ENCODE data around the gene ADM2.

ADM2 gene

DNA sequence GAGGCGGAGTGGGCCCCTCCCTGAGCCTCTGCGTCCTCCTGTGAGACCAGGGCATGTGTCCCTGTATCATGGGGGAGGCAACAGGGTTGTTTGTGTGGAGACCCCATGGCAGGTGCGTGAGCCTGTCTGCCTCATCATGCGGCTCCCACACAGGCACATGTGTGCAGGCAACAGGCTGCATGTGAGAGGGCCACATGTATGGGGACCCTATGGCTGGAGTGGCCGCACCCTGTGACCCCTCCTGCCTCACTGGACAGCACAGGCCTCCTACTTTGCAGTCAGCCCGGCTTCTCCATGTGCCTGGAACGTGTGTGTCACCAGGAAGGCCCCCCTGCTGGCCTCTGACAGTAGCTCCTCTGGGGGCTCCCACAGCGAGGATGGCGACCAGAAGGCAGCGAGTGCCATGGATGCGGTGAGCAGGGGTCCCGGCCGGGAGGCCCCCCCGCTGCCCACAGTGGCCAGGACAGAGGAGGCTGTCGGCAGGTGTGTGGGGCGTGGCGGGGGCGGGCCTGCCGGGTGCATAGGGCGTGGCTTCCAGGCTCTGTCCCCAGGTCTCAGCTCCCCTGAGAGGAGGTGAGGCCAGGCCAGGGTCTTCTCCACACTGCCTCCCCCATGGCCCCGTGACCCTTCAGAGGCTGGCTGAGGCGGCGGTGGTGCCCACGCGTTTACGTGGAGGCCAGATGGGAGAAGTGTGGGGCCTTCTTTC is 40.6 kb upstream of the ADM2 start:
- Histone ChIP-seq H3K4me2 (ENCODE audit: low read length) (no peak overlapping the region), H3K4me3 (ENCODE audit: low read length) (no peak overlapping the region), H3K9me3 (ENCODE audit: insufficient read depth, low read length) (no peaks in the 10 kb centered on the region), H3K9ac (ENCODE audit: low read length) (no peak overlapping the region), H2AFZ (ENCODE audit: low read depth, low read length) (no peak overlapping the region), H3K27me3 (ENCODE audit: low read depth, low read length) (no peaks in the 10 kb centered on the region), H3K79me2 (ENCODE audit: low read length) (no peaks in the 10 kb centered on the region), H3K36me3 (replicated peaks; ENCODE audit: low read depth, low read length) (no peaks in the 10 kb centered on the region), H4K20me1 (ENCODE audit: insufficient read depth, low read length) (no peaks in the 10 kb centered on the region), H3K4me1 (ENCODE audit: low read length) (no peaks in the 10 kb centered on the region), H3K27ac (ENCODE audit: low read length) (no peak overlapping the region)
- TF ChIP-seq, protein P1, sequence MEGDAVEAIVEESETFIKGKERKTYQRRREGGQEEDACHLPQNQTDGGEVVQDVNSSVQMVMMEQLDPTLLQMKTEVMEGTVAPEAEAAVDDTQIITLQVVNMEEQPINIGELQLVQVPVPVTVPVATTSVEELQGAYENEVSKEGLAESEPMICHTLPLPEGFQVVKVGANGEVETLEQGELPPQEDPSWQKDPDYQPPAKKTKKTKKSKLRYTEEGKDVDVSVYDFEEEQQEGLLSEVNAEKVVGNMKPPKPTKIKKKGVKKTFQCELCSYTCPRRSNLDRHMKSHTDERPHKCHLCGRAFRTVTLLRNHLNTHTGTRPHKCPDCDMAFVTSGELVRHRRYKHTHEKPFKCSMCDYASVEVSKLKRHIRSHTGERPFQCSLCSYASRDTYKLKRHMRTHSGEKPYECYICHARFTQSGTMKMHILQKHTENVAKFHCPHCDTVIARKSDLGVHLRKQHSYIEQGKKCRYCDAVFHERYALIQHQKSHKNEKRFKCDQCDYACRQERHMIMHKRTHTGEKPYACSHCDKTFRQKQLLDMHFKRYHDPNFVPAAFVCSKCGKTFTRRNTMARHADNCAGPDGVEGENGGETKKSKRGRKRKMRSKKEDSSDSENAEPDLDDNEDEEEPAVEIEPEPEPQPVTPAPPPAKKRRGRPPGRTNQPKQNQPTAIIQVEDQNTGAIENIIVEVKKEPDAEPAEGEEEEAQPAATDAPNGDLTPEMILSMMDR (IDR thresholded peaks at IDR 0.05; ENCODE audit: low read depth, low read length) = no peak

DNA sequence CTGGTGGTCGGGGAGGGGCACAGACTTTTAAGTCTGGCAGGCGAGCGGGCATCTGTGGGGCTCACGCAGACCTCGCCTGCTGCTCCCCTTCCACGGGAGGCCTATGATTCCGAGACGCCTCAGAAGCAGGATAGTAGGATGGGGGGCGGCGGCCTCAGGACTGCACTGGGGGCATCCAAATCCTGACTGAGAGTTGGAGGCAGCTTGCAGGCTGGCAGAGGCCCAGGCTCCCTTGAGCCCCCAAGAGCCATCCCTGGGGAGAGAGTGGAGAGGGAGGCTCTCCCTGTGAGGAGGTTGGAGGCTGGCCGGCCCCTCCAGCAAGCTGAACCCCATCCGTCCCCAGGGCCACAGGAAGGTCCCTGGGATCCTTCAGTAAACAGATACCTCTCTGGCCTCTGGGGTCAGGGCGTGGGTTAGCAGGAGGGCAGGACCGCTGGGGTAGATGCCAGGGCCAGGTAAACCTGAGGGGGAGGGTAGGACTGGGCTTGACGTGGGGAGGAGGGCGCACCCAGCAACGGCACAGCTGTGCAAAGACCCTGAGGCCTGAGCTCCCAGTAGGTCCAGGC is 39.8 kb upstream of the ADM2 start:
- Histone ChIP-seq H3K36me3 (replicated peaks; ENCODE audit: low read depth, low read length) (no peaks in the 10 kb centered on the region), H3K4me3 (ENCODE audit: low read length) (no peak overlapping the region), H3K27me3 (ENCODE audit: low read depth, low read length) (no peaks in the 10 kb centered on the region), H3K9me3 (ENCODE audit: insufficient read depth, low read length) (no peaks in the 10 kb centered on the region), H3K79me2 (ENCODE audit: low read length) (no peaks in the 10 kb centered on the region), H3K9ac (ENCODE audit: low read length) (no peak overlapping the region), H3K4me2 (ENCODE audit: low read length) (no peak overlapping the region), H2AFZ (ENCODE audit: low read depth, low read length) (no peak overlapping the region), H3K4me1 (ENCODE audit: low read length) (no peaks in the 10 kb centered on the region), H4K20me1 (ENCODE audit: insufficient read depth, low read length) (no peaks in the 10 kb centered on the region), H3K27ac (ENCODE audit: low read length) (no peak overlapping the region)
- TF ChIP-seq EZH2phosphoT487 (IDR thresholded peaks at IDR 0.05; ENCODE audit: low read depth) = no peak
- TF ChIP-seq, protein P1 (IDR thresholded peaks at IDR 0.05; ENCODE audit: low read depth, low read length) = no peak

DNA sequence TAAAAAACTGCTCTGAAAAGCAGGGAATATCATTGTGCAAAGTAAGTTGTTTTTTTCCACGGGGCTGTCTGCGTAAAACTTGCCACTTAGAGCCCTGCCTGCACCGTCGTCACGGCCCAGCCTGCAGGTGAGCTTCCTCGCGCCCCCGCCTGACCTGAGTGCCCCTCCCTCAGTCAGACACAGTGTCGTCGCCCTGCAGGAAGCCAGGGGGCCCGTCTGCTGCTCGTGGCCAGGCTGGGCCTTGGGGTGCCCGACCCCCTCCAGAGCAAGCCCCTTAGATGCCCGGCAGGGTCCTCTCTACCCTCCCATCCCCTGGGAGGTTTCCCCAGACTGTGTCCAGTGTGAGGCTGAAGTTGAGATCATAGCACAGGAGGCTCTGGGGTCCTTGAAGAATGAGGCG is 38.1 kb upstream of the ADM2 start:
- no peak overlapping the region for H2AFZ ChIP-seq (ENCODE audit: low read depth, low read length)
- no peak overlapping the region for H3K4me3 ChIP-seq (ENCODE audit: low read length)
- H3K9ac ChIP-seq (ENCODE audit: low read length) = no peak overlapping the region
- no peaks in the 10 kb centered on the region for H3K27me3 ChIP-seq (ENCODE audit: low read depth, low read length)
- H3K36me3 ChIP-seq (replicated peaks; ENCODE audit: low read depth, low read length) = no peaks in the 10 kb centered on the region
- H3K9me3 ChIP-seq (ENCODE audit: insufficient read depth, low read length) = no peaks in the 10 kb centered on the region
- H3K4me2 ChIP-seq (ENCODE audit: low read length) = no peak overlapping the region
- no peak overlapping the region for H3K27ac ChIP-seq (ENCODE audit: low read length)
- no peaks in the 10 kb centered on the region for H3K79me2 ChIP-seq (ENCODE audit: low read length)
- TF ChIP-seq, protein P1 (IDR thresholded peaks at IDR 0.05; ENCODE audit: low read depth, low read length) = no peak
- H3K4me1 ChIP-seq (ENCODE audit: low read length) = no peaks in the 10 kb centered on the region
- no peaks in the 10 kb centered on the region for H4K20me1 ChIP-seq (ENCODE audit: insufficient read depth, low read length)

DNA sequence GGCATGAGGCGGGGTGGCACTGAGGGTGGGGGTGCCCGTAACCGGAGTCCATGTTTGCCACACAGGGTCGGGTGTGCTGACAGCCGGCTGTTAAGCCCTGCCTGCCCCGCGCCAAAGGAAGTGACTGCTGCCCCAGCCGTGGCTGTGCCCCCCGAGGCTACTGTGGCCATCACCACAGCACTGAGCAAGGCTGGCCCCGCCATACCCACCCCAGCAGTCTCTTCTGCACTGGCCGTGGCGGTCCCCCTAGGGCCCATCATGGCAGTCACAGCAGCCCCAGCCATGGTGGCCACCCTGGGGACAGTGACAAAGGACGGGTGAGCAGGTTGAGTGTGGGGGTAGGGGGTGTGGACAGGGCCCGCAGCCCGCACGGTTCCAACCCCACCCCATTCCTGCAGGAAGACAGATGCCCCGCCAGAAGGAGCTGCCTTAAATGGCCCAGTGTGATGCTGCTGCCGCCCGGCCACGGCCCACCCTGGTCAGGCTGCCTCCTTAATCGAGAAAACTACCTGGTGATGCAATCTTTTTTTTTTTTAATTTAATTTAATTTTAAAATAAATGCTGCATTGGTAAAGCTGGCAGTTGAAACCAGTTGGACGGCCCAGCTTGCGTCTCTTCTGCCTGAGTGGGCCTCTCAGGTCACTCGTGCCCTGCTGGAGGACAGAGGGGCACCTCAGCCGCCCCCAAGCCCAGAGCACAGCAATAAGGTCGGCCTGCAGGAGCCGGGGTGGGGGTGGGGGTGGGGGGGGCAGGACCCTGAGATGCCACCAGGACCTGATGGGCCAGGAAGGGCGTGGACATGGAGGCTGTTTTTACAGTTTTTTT is 37.3 kb upstream of the ADM2 start:
- Histone ChIP-seq H3K9me3 (ENCODE audit: insufficient read depth, low read length) (no peaks in the 10 kb centered on the region), H3K4me3 (ENCODE audit: low read length) (no peak overlapping the region), H3K27ac (ENCODE audit: low read length) (no peak overlapping the region), H3K27me3 (ENCODE audit: low read depth, low read length) (no peaks in the 10 kb centered on the region), H3K79me2 (ENCODE audit: low read length) (no peaks in the 10 kb centered on the region), H2AFZ (ENCODE audit: low read depth, low read length) (no peak overlapping the region), H3K9ac (ENCODE audit: low read length) (no peak overlapping the region), H3K36me3 (replicated peaks; ENCODE audit: low read depth, low read length) (no peaks in the 10 kb centered on the region), H3K4me1 (ENCODE audit: low read length) (no peaks in the 10 kb centered on the region), H4K20me1 (ENCODE audit: insufficient read depth, low read length) (no peaks in the 10 kb centered on the region), H3K4me2 (ENCODE audit: low read length) (no peak overlapping the region)
- TF ChIP-seq, protein P1 (IDR thresholded peaks at IDR 0.05; ENCODE audit: low read depth, low read length) = no peak
- TF ChIP-seq EZH2phosphoT487 (IDR thresholded peaks at IDR 0.05; ENCODE audit: low read depth) = no peak

All from OCI-LY3 (cell line).